H9 (cell line): ENCODE data around the gene FRAS1. TPM values are rescaled to one million over a fixed set of nuclear protein-coding genes. Genes with fewer than 3 reads are reported as not detected.
A peak's percentile ranks its signal among the peaks of the same experiment; 100 is the strongest.

Experiments used
- DNase-seq: peaks from one replicate; pipeline ENCODE4 v3.0.0-alpha.2; 2017
- H2AFZ ChIP-seq: one replicate; pipeline ENCODE4 v1.6.1; 2013; ENCODE audit warnings: mild to moderate bottlenecking, low read length, control low read depth, moderate library complexity
- H2AK5ac ChIP-seq: 2 replicates; pipeline ENCODE4 v1.6.1; 2013; ENCODE audit warnings: low read length, control low read depth, mixed read lengths; ENCODE audit not compliant: insufficient read length
- H2BK120ac ChIP-seq: one replicate; pipeline ENCODE4 v1.6.1; 2013; ENCODE audit warnings: low read depth, mild to moderate bottlenecking, low read length, control low read depth, inconsistent platforms; ENCODE audit not compliant: poor library complexity, severe bottlenecking
- H2BK12ac ChIP-seq: 2 replicates; pipeline ENCODE4 v1.6.1; 2013; ENCODE audit warnings: low read length, control low read depth, mixed read lengths, low read depth; ENCODE audit not compliant: insufficient read length
- H2BK15ac ChIP-seq: 2 replicates; pipeline ENCODE4 v1.6.1; 2013; ENCODE audit warnings: low read depth, low read length, control low read depth
- H2BK20ac ChIP-seq: one replicate; pipeline ENCODE4 v1.6.1; 2013; ENCODE audit warnings: low read depth, mild to moderate bottlenecking, low read length, control low read depth, inconsistent platforms; ENCODE audit not compliant: poor library complexity, severe bottlenecking
- H2BK5ac ChIP-seq: 2 replicates; pipeline ENCODE4 v1.6.1; 2013; ENCODE audit warnings: low read length, control low read depth, mixed read lengths; ENCODE audit not compliant: insufficient read length
- H3K14ac ChIP-seq: 2 replicates; pipeline ENCODE4 v1.6.1; 2013; ENCODE audit warnings: low read length, control low read depth; ENCODE audit not compliant: insufficient read depth
- H3K18ac ChIP-seq: 2 replicates; pipeline ENCODE4 v1.6.1; 2013; ENCODE audit warnings: low read depth, mild to moderate bottlenecking, mixed read lengths, low read length, control low read depth; ENCODE audit not compliant: insufficient read length
- H3K23ac ChIP-seq: 2 replicates; pipeline ENCODE4 v1.6.1; 2013; ENCODE audit warnings: low read length, control low read depth, mixed read lengths, low read depth; ENCODE audit not compliant: insufficient read length
- H3K23me2 ChIP-seq: 2 replicates; pipeline ENCODE4 v1.6.1; 2013; ENCODE audit warnings: low read depth, mild to moderate bottlenecking, mixed read lengths, low read length, control low read depth; ENCODE audit not compliant: insufficient read length, poor library complexity, severe bottlenecking
- H3K27ac ChIP-seq: 2 replicates; pipeline ENCODE4 v1.5.1; 2013; ENCODE audit warnings: low read length, control low read depth, mixed read lengths, low read depth; ENCODE audit not compliant: insufficient read length
- H3K27me3 ChIP-seq: 2 replicates; pipeline ENCODE4 v1.6.1; 2013; ENCODE audit warnings: low read length, control low read depth, inconsistent platforms; ENCODE audit not compliant: insufficient read depth
- H3K4ac ChIP-seq: 2 replicates; pipeline ENCODE4 v1.6.1; 2013; ENCODE audit warnings: low read depth, mild to moderate bottlenecking, control low read depth, inconsistent platforms, low read length, moderate library complexity
- H3K4me1 ChIP-seq: 2 replicates; pipeline ENCODE4 v1.6.1; 2013; ENCODE audit warnings: low read length, control low read depth, inconsistent platforms; ENCODE audit not compliant: insufficient read depth
- H3K4me2 ChIP-seq: 2 replicates; pipeline ENCODE4 v1.6.1; 2013; ENCODE audit warnings: low read length, control low read depth, mixed read lengths; ENCODE audit not compliant: insufficient read length, insufficient read depth
- H3K56ac ChIP-seq: 2 replicates; pipeline ENCODE4 v1.6.1; 2013; ENCODE audit warnings: low read depth, mild to moderate bottlenecking, mixed read lengths, low read length, control low read depth; ENCODE audit not compliant: insufficient read length
- H3K79me1 ChIP-seq: 2 replicates; pipeline ENCODE4 v1.6.1; 2013; ENCODE audit warnings: low read depth, mild to moderate bottlenecking, moderate library complexity, low read length, control low read depth, inconsistent platforms; ENCODE audit not compliant: insufficient read depth, poor library complexity, severe bottlenecking
- H3K79me2 ChIP-seq: 2 replicates; pipeline ENCODE4 v1.6.1; 2013; ENCODE audit warnings: low read length, control low read depth, inconsistent platforms; ENCODE audit not compliant: insufficient read depth
- H3K9ac ChIP-seq: 2 replicates; pipeline ENCODE4 v1.6.1; 2013; ENCODE audit warnings: low read length, control low read depth, mixed read lengths; ENCODE audit not compliant: insufficient read length; ENCODE audit errors: extremely low read depth
- H3K9me3 ChIP-seq: one replicate; pipeline ENCODE4 v1.6.1; 2013; ENCODE audit warnings: low read depth, low read length, inconsistent platforms; ENCODE audit not compliant: control insufficient read depth
- H3T11ph ChIP-seq: one replicate; pipeline ENCODE4 v1.6.1; 2013; ENCODE audit warnings: mild to moderate bottlenecking, low read length, control low read depth, inconsistent platforms
- H4K20me1 ChIP-seq: one replicate; pipeline ENCODE4 v1.6.1; 2013; ENCODE audit not compliant: control insufficient read depth, insufficient read length, insufficient read depth
- H4K5ac ChIP-seq: 2 replicates; pipeline ENCODE4 v1.6.1; 2013; ENCODE audit warnings: low read depth, mild to moderate bottlenecking, mixed read lengths, low read length, control low read depth; ENCODE audit not compliant: insufficient read length
- H4K8ac ChIP-seq: replicated peaks from 2 replicates; pipeline ENCODE4 v1.6.1; 2013; ENCODE audit warnings: low read length, control low read depth, mixed read lengths, low read depth; ENCODE audit not compliant: insufficient read length
- H4K91ac ChIP-seq: 2 replicates; pipeline ENCODE4 v1.6.1; 2013; ENCODE audit warnings: low read depth, mild to moderate bottlenecking, moderate library complexity, mixed read lengths, low read length, control low read depth; ENCODE audit not compliant: insufficient read length
- H3K27ac Mint-ChIP-seq, 3 experiments: 2 replicates in 2 of 3; 3 replicates in 1 of 3; pipeline ENCODE4 v1.8.0; 2020 to 2021; ENCODE audit warnings: mixed read lengths in 3 of 3, mild to moderate bottlenecking in 1 of 3, moderate library complexity in 1 of 3
- H3K27me3 Mint-ChIP-seq: 2 replicates; pipeline ENCODE4 v1.8.0; 2021; ENCODE audit warnings: low read depth, mild to moderate bottlenecking, moderate library complexity, mixed read lengths
- H3K36me3 Mint-ChIP-seq, 3 experiments: 2 replicates in 2 of 3; 3 replicates in 1 of 3; pipeline ENCODE4 v1.8.0; 2020 to 2021; ENCODE audit warnings: low read depth in 3 of 3, mixed read lengths in 3 of 3; ENCODE audit not compliant: insufficient read depth in 1 of 3
- H3K4me1 Mint-ChIP-seq, 2 experiments: 2 replicates each; pipeline ENCODE4 v1.8.0; 2020; ENCODE audit warnings: mixed read lengths in 2 of 2
- H3K4me3 Mint-ChIP-seq, 2 experiments: 2 replicates in 1 of 2; 3 replicates in 1 of 2; pipeline ENCODE4 v1.8.0; 2020 to 2021; ENCODE audit warnings: mild to moderate bottlenecking in 2 of 2, mixed read lengths in 2 of 2, moderate library complexity in 1 of 2
- H3K9me3 Mint-ChIP-seq, 2 experiments: 2 replicates in 1 of 2; 3 replicates in 1 of 2; pipeline ENCODE4 v1.8.0; 2020; ENCODE audit warnings: mild to moderate bottlenecking in 2 of 2, mixed read lengths in 2 of 2, moderate library complexity in 1 of 2
- WGBS: extraction: QIAGEN DNeasy Blood & Tissue Kit; methylation state at CpG from one replicate; pipeline ENCODE4 v1.1.7; 2013; ENCODE audit warnings: missing lambda C conversion rate, low lambda C conversion rate, mixed read lengths; ENCODE audit not compliant: insufficient read length; ENCODE audit errors: extremely low coverage; 5-methylcytosine and 5-hydroxymethylcytosine counted together
- total RNA-seq: library from RNA; stranded (reverse); gene quantifications from 2 replicates; pipeline ENCODE4 v1.2.1, GENCODE V29; 2021
- TF ChIP-seq, protein P1 (sequence below): fragments of 200-600 bp; sonication (generic); conservative IDR thresholded peaks from 3 replicates; pipeline ENCODE4 v1.8.0; 2021; ENCODE audit warnings: antibody characterized with exemption, mild to moderate bottlenecking

Gene FRAS1
- total RNA-seq, 1 experiment from 2014 or later, result 58.5 TPM

DNA sequence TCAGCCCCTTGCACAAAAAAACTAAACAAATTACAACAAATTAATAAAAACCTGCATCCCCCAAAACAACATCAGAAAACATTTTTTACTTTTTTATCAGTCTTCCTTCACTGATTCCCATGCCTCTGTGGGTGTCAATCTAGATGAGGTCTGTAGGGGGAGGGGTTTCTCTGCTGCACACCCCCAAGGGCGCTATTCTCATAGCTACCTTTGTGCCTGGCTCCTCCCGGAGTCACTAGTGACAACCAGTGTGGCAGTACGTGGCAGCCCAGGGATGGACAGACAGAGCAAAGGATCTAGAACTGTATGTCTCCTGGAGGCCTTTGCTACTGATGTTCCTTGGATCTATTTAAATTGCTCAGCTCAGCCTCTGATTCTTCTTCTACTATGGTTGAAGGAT is 266.3 kb downstream of the FRAS1 start:
- no peak for DNase-seq
- H3K4me1 Mint-ChIP-seq, result peaks cover 22 to 28% of the 10 kb centered on the region in 2 experiments
- H4K5ac ChIP-seq, result no peak overlapping the region
- no peaks in the 10 kb centered on the region for H4K20me1 ChIP-seq
- no peak overlapping the region for H3K4me2 ChIP-seq
- H3K27ac ChIP-seq, result no peak overlapping the region
- H2BK120ac ChIP-seq, result no peak overlapping the region
- no peak overlapping the region for H3K23ac ChIP-seq
- H2BK5ac ChIP-seq, result no peak overlapping the region
- TF ChIP-seq, protein P1, sequence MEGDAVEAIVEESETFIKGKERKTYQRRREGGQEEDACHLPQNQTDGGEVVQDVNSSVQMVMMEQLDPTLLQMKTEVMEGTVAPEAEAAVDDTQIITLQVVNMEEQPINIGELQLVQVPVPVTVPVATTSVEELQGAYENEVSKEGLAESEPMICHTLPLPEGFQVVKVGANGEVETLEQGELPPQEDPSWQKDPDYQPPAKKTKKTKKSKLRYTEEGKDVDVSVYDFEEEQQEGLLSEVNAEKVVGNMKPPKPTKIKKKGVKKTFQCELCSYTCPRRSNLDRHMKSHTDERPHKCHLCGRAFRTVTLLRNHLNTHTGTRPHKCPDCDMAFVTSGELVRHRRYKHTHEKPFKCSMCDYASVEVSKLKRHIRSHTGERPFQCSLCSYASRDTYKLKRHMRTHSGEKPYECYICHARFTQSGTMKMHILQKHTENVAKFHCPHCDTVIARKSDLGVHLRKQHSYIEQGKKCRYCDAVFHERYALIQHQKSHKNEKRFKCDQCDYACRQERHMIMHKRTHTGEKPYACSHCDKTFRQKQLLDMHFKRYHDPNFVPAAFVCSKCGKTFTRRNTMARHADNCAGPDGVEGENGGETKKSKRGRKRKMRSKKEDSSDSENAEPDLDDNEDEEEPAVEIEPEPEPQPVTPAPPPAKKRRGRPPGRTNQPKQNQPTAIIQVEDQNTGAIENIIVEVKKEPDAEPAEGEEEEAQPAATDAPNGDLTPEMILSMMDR, result no peak
- no peaks in the 10 kb centered on the region for H3K79me2 ChIP-seq
- no peaks in the 10 kb centered on the region for H3K27me3 ChIP-seq
- no peaks in the 10 kb centered on the region for H3K4me1 ChIP-seq
- H3K4ac ChIP-seq, result no peak overlapping the region
- no peak overlapping the region for H3K14ac ChIP-seq
- no peak overlapping the region for H2BK15ac ChIP-seq
- no peaks in the 10 kb centered on the region for H3K79me1 ChIP-seq
- H3K23me2 ChIP-seq, result no peaks in the 10 kb centered on the region
- no peak overlapping the region for H2AK5ac ChIP-seq
- no peak overlapping the region for H2BK20ac ChIP-seq
- H3K36me3 Mint-ChIP-seq, result peaks cover 15 to 22% (median 18%) of the 10 kb centered on the region in 3 experiments; a peak in 6 of 7 replicates
- no peak overlapping the region for H3K18ac ChIP-seq
- peak overlapping the region in 1 of 3 experiments; percentile 23; a peak in 3 of 7 replicates for H3K27ac Mint-ChIP-seq
- no peak overlapping the region for H4K91ac ChIP-seq
- no peak overlapping the region for H3T11ph ChIP-seq
- no peak overlapping the region for H3K9ac ChIP-seq
- H3K9me3 ChIP-seq, result no peaks in the 10 kb centered on the region
- no peaks in the 10 kb centered on the region for H3K9me3 Mint-ChIP-seq
- H2BK12ac ChIP-seq, result no peak overlapping the region
- no peaks in the 10 kb centered on the region for H3K27me3 Mint-ChIP-seq
- no peak overlapping the region for H4K8ac ChIP-seq
- no CpG with 5 or more reads among the region's 3 CpGs for WGBS
- no peak overlapping the region for H2AFZ ChIP-seq
- H3K56ac ChIP-seq, result no peak overlapping the region
- H3K4me3 Mint-ChIP-seq, result no peak overlapping the region
